ENCODE results near the gene FPGS.

FPGS gene

GRCh38 chr9:127808347-127809001, 5.8 kb downstream of the FPGS start:
- TF ChIP-seq, protein P1, sequence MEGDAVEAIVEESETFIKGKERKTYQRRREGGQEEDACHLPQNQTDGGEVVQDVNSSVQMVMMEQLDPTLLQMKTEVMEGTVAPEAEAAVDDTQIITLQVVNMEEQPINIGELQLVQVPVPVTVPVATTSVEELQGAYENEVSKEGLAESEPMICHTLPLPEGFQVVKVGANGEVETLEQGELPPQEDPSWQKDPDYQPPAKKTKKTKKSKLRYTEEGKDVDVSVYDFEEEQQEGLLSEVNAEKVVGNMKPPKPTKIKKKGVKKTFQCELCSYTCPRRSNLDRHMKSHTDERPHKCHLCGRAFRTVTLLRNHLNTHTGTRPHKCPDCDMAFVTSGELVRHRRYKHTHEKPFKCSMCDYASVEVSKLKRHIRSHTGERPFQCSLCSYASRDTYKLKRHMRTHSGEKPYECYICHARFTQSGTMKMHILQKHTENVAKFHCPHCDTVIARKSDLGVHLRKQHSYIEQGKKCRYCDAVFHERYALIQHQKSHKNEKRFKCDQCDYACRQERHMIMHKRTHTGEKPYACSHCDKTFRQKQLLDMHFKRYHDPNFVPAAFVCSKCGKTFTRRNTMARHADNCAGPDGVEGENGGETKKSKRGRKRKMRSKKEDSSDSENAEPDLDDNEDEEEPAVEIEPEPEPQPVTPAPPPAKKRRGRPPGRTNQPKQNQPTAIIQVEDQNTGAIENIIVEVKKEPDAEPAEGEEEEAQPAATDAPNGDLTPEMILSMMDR (IDR thresholded peaks at IDR 0.05; ENCODE audit: borderline replicate concordance, insufficient read depth, low read depth, low read length), result no peak
- H3K4me3 ChIP-seq (ENCODE audit: low read depth, low read length), result no peak overlapping the region

- TF ChIP-seq, protein P1 (IDR thresholded peaks at IDR 0.05; ENCODE audit: borderline replicate concordance, insufficient read depth, low read depth, low read length), result no peak
- no peak overlapping the region for H3K4me3 ChIP-seq (ENCODE audit: low read depth, low read length)
These were observed 6.4 kb downstream of the FPGS start for GRCh38 chr9:127809002-127809539.

DNA sequence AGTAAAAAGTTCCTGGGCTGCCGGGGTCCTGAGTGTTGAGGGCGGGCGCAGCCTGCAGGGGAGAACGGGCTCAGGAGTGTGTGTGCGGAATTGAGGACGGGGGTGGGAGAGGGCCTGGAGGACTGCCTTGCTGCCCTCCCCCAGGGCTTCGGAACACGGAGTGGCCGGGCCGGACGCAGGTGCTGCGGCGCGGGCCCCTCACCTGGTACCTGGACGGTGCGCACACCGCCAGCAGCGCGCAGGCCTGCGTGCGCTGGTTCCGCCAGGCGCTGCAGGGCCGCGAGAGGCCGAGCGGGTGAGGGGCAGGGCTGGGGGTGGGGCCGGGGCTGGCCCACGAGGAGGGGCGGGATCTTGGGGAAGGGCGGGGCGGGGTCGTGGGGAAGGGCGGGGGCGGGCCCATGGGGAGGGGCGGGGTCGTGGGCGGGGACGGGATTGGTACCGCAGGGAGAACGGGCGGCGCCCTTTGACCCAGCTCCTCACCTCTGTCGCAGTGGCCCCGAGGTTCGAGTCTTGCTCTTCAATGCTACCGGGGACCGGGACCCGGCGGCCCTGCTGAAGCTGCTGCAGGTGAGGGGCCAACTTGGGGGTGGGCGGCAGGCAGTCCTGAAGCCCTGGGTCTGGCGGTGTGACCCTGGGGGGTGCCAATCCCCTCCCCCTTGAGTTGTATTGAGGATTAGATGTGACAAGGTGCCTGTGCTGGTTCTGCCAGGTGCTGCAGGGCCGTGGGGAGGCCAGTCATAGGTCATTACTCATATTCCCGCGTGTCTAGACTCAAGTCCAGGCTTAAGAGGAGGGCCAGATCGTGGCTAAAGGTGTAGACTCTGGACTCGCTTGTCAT, 7.1 kb downstream of the FPGS start:
- H3K4me3 ChIP-seq (ENCODE audit: low read depth, low read length), result no peak overlapping the region
- TF ChIP-seq, protein P1 (IDR thresholded peaks at IDR 0.05; ENCODE audit: borderline replicate concordance, insufficient read depth, low read depth, low read length), result no peak

- H3K4me3 ChIP-seq (ENCODE audit: low read depth, low read length), result no peak overlapping the region
- TF ChIP-seq, protein P1 (IDR thresholded peaks at IDR 0.05; ENCODE audit: borderline replicate concordance, insufficient read depth, low read depth, low read length), result no peak
These were observed 7.9 kb downstream of the FPGS start for GRCh38 chr9:127810378-127811187.

DNA sequence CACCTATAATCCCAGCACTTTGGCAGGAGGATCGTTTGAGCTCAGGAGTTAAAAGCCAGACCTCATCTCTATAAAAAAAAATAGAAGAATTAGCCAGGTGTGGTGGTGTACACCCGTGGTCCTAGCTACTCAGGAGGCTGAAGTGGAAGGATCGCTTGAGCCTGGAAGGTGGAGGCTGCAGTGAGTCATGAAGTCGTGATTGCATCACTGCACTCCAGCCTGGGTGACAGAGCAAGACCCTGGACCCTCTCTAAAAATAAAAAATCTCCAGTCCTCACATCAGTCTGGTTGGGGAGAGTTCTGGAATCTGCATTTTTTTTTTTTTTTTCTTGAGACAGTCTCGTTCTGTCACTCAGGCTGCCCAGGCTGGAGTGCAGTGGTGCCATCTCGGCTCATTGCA, 9.3 kb downstream of the FPGS start:
- H3K4me3 ChIP-seq (ENCODE audit: low read depth, low read length), result no peak overlapping the region
- TF ChIP-seq, protein P1 (IDR thresholded peaks at IDR 0.05; ENCODE audit: borderline replicate concordance, insufficient read depth, low read depth, low read length), result no peak

GRCh38 chr9:127812936-127813675, 10.4 kb downstream of the FPGS start:
- TF ChIP-seq, protein P1 (IDR thresholded peaks at IDR 0.05; ENCODE audit: borderline replicate concordance, insufficient read depth, low read depth, low read length), result no peak

More at GRCh38 chr9:127812936-127813675, 10.4 kb downstream of the FPGS start:
- H3K4me3 ChIP-seq (ENCODE audit: low read depth, low read length), result no peak overlapping the region
